Skin epidermis (tissue), 12 donors: ENCODE results near the gene CMIP.
A peak's percentile ranks its signal among the peaks of the same experiment; 100 is the strongest.
"Not testable (repeated sequence)": the region's sequence is repeated elsewhere in the genome, so short reads cannot be mapped to it uniquely, and the experiment has no call there.

Source experiments
- H3K27ac ChIP-seq, 21 experiments: fragments of 200-600 bp; sonication (generic) in 11 of 21; one replicate each; pipeline ENCODE4 v1.5.0; 2020; ENCODE audit warnings: mild to moderate bottlenecking in 3 of 21, inconsistent platforms in 2 of 21, moderate library complexity in 2 of 21
- H3K4me3 ChIP-seq, 7 experiments: fragments of 200-600 bp; sonication (generic) in 2 of 7; one replicate each; pipeline ENCODE4 v1.5.0; 2020; ENCODE audit warnings: inconsistent platforms in 2 of 7, mild to moderate bottlenecking in 2 of 7, moderate library complexity in 1 of 7

The CMIP gene

GRCh38 chr16:81567987-81568748 is 123.6 kb downstream of the CMIP start:
- H3K27ac ChIP-seq: peak overlapping the region in 5 of 21 experiments; percentile 4 to 24 (median 18)
- H3K4me3 ChIP-seq: no peak overlapping the region

- H3K27ac ChIP-seq: peak overlapping the region in 4 of 21 experiments; percentile 4 to 24 (median 12)
These were observed 124.1 kb downstream of the CMIP start for GRCh38 chr16:81568749-81569087.

GRCh38 chr16:81569361-81570034 is 124.9 kb downstream of the CMIP start:
- H3K27ac ChIP-seq: no peak overlapping the region
- no peak overlapping the region for H3K4me3 ChIP-seq

More at GRCh38 chr16:81568749-81569087, 124.1 kb downstream of the CMIP start:
- H3K4me3 ChIP-seq: no peak overlapping the region

GRCh38 chr16:81570151-81570846 is 125.7 kb downstream of the CMIP start:
- Histone ChIP-seq H3K4me3 (no peak overlapping the region), H3K27ac (no peak overlapping the region)

- Histone ChIP-seq H3K27ac (no peak overlapping the region), H3K4me3 (no peak overlapping the region)
These were observed 126.6 kb downstream of the CMIP start for GRCh38 chr16:81571175-81571574.

GRCh38 chr16:81571592-81572385 is 127.2 kb downstream of the CMIP start:
- Histone ChIP-seq H3K4me3 (no peak overlapping the region), H3K27ac (no peak overlapping the region)

GRCh38 chr16:81572386-81573144 is 128.0 kb downstream of the CMIP start:
- Histone ChIP-seq H3K27ac (no peak overlapping the region), H3K4me3 (no peak overlapping the region)

GRCh38 chr16:81573533-81574020 is 129.0 kb downstream of the CMIP start:
- no peak overlapping the region for H3K27ac ChIP-seq
- no peak overlapping the region for H3K4me3 ChIP-seq

- Histone ChIP-seq H3K4me3 (no peak overlapping the region), H3K27ac (no peak overlapping the region)
These were observed 129.6 kb downstream of the CMIP start for GRCh38 chr16:81574168-81574567.

GRCh38 chr16:81575307-81575706 is 130.7 kb downstream of the CMIP start:
- H3K4me3 ChIP-seq: no peak overlapping the region
- H3K27ac ChIP-seq: no peak overlapping the region

GRCh38 chr16:81575834-81576233 is 131.2 kb downstream of the CMIP start:
- no peak overlapping the region for H3K4me3 ChIP-seq
- no peak overlapping the region for H3K27ac ChIP-seq

GRCh38 chr16:81576696-81577095 is 132.1 kb downstream of the CMIP start:
- no peak overlapping the region for H3K27ac ChIP-seq
- H3K4me3 ChIP-seq: no peak overlapping the region

GRCh38 chr16:81577272-81577671 is 132.7 kb downstream of the CMIP start:
- H3K27ac ChIP-seq, H3K4me3 ChIP-seq: not testable (repeated sequence)

- H3K4me3 ChIP-seq: no peak overlapping the region
- no peak overlapping the region for H3K27ac ChIP-seq
These were observed 133.5 kb downstream of the CMIP start for GRCh38 chr16:81578076-81578475.

GRCh38 chr16:81578636-81579413 is 134.2 kb downstream of the CMIP start:
- no peak overlapping the region for H3K4me3 ChIP-seq
- no peak overlapping the region for H3K27ac ChIP-seq

- no peak overlapping the region for H3K4me3 ChIP-seq
- H3K27ac ChIP-seq: peak overlapping the region in 18 of 21 experiments; percentile 48 to 85 (median 73)
These were observed 136.5 kb downstream of the CMIP start for GRCh38 chr16:81581107-81581506.

- H3K4me3 ChIP-seq: no peak overlapping the region
- peak overlapping the region in 20 of 21 experiments; percentile 40 to 85 (median 72) for H3K27ac ChIP-seq
These were observed 138.2 kb downstream of the CMIP start for GRCh38 chr16:81582655-81583441.
